Skeletal muscle cell (primary cell): ENCODE measurements around the gene BFAR.
A peak's percentile ranks its signal among the peaks of the same experiment; 100 is the strongest.
"Not testable (repeated sequence)": the region's sequence is repeated elsewhere in the genome, so short reads cannot be mapped to it uniquely, and the experiment has no call there.

ENCODE experiments used
- DNase-seq: peaks from one replicate; pipeline ENCODE4 v3.0.0-alpha.2; 2010; ENCODE audit warnings: low read depth
- H3K4me3 ChIP-seq: 2 replicates; pipeline ENCODE4 v1.5.1; 2011; ENCODE audit warnings: low read depth, mild to moderate bottlenecking, control low read depth, low read length, moderate library complexity

Gene BFAR

GRCh38 chr16:14632693-14633569 lies at the start of gene BFAR:
Gene BFAR, plus strand, starts transcription at chr16:14632951. Its CDS starts 11,396 bp downstream, at chr16:14644347.
- peak within 1 kb of the TSS; percentile 96 for H3K4me3 ChIP-seq
- peak; percentile 84 for DNase-seq

- DNase-seq: no peak
- no peak overlapping the region for H3K4me3 ChIP-seq
Observed at GRCh38 chr16:14585287-14585686, 47.5 kb upstream of the BFAR start.

DNA sequence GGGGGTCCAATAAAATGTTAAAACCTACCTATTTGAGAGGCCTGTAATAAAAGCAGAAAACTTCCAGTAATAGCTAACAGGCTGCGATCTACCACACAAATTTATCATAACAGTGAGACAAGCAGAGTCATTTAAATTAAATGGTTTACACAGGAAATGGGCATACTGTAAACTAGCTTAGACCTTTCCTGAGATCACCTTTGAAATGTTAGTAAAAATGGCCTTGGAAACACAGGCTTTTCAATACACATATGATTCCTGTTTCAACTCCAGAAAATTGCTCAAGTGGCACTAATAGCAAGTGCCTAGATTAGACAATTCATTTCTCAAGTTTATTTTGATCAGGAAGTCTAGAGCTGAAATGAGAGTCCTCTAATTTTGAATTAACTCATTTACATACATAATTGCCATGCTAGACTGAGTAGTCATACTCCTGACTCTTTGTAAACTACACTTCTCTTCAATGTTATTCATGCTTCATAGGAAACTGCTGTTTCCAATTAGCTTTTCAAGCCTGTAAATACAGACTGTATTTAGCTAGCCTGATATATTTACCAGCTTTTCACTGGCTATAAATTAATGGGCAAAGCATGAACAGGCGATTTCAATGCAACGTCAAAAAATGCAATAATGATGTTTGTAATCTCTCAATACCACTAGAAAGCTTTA lies 46.0 kb upstream of the BFAR start:
- no peak overlapping the region for H3K4me3 ChIP-seq
- no peak for DNase-seq

- DNase-seq: peak; percentile 2
- no peak overlapping the region for H3K4me3 ChIP-seq
Observed at GRCh38 chr16:14600164-14600563, 32.6 kb upstream of the BFAR start.

DNA sequence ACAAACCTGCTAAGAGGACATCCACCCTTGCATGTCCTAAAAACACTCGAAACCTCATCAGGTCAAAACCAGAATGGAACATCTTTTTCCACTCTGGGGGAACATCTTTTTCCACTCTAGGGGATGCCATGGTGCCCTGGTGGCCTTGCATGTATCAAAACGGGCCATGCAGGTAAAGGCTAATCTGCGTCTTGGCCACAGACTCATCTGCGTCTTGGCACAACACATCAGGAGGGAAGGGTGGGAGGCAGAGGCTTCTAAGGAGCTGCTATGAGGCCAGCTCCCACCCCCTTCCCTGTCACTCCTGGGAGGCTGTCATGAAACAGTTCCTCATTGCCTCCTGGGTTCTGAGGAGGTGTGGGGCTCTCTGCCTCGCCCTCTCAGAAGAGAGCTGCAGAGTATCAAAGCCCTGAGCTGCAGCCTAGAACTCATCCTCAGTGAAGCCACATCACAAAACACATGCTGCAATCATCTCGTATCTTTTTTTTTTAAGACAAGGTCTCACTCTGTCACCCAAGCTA lies 30.2 kb upstream of the BFAR start:
- no peak for DNase-seq
- H3K4me3 ChIP-seq: no peak overlapping the region

DNA sequence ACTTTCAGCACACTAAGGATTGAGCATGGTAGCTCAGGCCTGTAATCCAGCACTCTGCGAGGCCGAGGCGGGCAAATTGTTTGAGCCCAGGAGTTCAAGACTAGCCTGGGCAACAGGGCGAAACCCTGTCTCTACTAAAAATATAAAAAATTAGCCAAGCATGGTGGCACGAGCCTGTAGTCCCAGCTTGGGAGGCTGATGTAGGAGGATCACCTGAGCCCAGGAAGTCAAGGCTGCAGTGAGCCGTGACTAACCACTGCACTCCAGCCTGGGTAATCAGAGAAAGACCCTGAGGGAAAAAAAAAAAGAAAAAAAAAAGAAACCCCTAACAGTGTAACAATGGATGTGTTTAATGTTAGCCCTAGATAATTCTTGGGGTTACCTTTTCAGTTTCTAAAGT lies 26.6 kb upstream of the BFAR start:
- H3K4me3 ChIP-seq: no peak overlapping the region
- no peak for DNase-seq

DNA sequence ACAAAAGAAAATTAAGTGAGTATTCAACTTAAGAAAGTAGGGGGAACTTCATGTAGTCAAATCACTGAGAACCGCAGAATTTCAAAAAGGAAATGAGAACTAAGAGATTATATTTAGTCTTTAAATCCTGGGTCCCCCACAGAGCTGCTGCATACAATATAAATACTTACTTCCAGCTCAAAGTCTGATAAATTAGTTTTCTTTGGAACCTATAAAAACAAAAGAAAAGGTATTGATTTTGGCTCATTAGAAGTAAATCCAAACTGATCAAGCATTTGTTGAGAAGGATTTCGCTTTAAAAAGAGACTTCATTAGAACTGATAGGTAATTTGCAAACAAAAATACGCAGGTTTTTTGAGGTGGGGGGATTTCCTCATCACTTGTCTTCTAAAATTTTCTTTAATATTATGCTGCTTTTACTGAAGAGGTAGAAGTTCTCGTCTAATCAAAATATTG lies 24.6 kb upstream of the BFAR start:
- DNase-seq: no peak
- H3K4me3 ChIP-seq: no peak overlapping the region

- DNase-seq: no peak
Observed at GRCh38 chr16:14608604-14609003, 24.1 kb upstream of the BFAR start.

DNA sequence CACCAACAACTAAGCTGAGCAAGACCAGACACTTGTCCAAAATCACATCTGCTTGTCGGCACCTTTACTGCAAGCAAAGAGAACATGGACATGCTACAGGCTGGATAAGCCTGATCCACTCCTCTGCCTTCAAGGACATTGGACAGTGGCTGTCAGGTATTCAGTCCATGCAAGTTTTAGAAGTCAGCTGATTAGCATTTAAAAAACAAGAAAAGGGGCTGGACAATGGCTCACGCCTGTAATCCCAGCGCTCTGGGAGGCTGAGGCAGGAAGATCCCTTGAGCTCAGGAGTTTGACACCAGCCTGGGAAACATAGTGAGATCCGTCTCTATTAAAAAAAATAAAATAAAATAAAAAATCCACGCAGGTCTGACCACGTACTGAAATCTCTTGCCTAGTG lies 23.0 kb upstream of the BFAR start:
- no peak for DNase-seq

More at GRCh38 chr16:14608604-14609003, 24.1 kb upstream of the BFAR start:
- H3K4me3 ChIP-seq: no peak overlapping the region

DNA sequence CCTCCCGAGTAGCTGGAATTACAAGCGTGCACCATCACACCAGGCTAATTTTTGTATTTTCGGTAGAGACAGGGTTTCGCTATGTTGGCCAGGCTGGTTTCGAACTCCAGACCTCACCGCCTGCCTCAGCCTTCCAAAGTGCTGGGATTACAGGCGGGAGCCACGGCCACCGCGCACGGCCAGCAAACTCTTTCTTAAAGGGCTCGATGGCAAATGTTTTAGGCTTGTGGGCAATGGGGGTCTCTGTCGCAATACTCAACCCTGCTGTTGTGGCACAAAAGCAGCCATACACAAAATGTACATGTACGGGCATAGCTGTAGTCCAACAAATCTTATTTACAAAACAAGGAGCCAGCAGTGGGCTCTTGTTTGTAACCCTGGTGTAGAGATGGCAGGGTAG lies 21.1 kb upstream of the BFAR start:
- H3K4me3 ChIP-seq: no peak overlapping the region
- no peak for DNase-seq

More for the DNA sequence above, 23.0 kb upstream of the BFAR start:
- no peak overlapping the region for H3K4me3 ChIP-seq

GRCh38 chr16:14613991-14614390 lies 18.8 kb upstream of the BFAR start:
- no peak overlapping the region for H3K4me3 ChIP-seq
- DNase-seq: no peak

DNA sequence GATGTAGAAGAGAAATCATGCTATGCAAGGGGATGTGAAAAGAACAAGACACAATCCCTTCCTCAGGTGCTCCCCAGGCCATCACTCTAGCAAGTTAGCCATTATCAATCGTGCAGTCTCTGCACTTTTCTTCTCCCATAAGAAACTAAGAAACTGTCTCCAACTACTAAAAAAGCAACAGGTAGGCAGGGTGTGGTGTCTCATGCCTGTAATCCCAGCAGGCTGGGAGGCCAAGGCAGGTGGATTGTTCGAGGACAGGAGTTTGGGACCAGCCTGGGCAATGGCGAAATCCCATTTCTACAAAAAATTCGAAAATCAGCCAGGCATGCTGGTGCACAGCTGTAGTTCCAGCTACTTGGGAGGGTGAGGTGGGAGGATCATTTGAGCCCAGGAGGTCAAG lies 16.5 kb upstream of the BFAR start:
- H3K4me3 ChIP-seq: no peak overlapping the region
- no peak for DNase-seq

GRCh38 chr16:14618566-14618965 lies 14.2 kb upstream of the BFAR start:
- H3K4me3 ChIP-seq: no peak overlapping the region
- no peak for DNase-seq

- H3K4me3 ChIP-seq: no peak overlapping the region
- no peak for DNase-seq
Observed at GRCh38 chr16:14627078-14627477, 5.7 kb upstream of the BFAR start.

GRCh38 chr16:14628806-14629611 lies 3.7 kb upstream of the BFAR start:
- H3K4me3 ChIP-seq: peak overlapping the region; percentile 96
- no peak for DNase-seq

DNA sequence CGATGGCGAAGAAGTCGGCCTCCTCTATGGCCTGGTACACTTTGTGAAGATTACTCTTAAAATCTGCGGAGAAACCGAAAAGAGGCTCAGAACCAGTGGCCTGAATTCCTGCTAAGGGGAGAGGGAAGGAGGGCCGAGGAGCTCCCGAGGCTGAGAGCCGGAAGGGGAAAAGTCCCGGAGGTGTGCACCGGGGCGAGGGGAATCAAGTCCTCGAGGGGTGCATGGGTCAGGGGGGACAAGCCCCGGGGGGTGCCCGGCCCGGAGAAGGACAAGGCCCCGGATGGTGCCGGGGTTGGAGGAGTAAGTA lies 3.2 kb upstream of the BFAR start:
- H3K4me3 ChIP-seq: peak overlapping the region; percentile 96
- DNase-seq: no peak

DNA sequence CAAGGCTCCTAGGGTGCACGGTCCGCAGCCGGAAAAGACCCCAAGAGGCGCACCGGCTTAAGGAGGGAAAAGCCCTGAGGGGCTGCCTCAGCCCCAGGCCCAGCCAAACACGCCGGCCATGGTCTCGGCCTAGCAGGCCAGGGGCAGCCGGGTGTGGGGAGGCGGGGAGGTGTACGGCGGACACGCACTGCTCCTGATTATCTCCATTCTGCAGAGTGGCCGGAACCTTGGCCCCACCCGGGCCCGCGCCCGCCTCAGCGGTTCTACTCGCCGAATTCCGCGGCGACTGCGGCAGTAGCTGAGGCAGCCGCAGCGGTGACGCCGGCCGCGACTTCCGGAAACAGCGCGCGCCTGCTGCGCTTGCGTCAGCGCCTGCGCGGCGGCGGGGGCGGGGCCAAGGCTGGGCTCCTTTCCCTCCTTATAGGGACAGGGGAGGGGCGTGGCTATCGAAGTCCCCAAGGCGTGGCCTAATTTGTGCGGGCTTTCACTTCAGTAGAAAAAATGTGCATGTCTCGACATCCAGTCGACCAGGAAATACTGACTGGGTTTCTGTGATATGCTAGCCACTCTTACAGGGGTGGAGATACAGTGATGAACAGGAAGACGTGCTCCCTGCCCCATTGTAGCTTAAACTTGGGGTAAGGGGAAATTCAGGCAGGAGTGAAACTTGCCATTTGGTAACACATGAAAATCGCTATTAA lies 2.7 kb upstream of the BFAR start, which contains the start of gene PARN:
Gene PARN, minus strand, starts transcription at position 342 of the 701 bp plus-strand sequence. Its CDS starts 135 bp downstream, at position 207.
- H3K4me3 ChIP-seq: peak within 1 kb of the TSS; percentile 96

DNA sequence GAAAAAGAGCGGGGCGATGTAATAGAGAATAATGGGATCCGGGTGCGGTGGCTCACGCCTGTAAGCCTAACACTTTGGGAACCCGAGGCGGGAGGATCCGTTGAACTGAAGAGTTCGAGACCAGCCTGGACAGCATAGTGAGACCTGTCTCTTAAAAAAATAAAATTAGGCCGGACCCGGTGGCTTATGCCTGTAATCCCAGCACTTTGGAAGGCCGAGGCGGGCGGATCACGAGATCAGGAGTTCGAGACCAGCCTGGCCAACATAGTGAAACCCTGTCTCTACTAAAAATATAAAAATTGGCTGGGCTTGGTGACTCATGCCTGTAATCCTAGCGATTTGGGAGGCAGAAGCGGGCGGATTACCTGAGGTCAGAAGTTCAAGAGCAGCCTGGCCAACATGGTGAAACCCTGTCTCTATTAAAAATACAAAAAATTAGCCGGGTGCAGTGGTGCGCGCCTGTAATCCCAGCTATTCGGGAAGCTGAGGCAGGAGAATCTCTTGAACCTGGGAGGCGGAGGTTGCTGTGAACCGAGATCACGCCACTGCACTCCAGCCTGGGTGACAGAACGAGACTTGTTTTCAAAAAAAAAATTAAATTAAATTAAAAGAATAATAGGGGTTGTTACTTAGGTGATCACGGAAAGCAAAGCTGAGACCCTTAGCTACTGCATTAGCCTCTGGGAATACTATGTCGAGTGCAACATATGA lies 2.0 kb upstream of the BFAR start:
- DNase-seq: not testable (repeated sequence)
- peak overlapping the region; percentile 96 for H3K4me3 ChIP-seq

More for the DNA sequence above, 2.7 kb upstream of the BFAR start, which contains the start of gene PARN:
- peak; percentile 84 for DNase-seq

DNA sequence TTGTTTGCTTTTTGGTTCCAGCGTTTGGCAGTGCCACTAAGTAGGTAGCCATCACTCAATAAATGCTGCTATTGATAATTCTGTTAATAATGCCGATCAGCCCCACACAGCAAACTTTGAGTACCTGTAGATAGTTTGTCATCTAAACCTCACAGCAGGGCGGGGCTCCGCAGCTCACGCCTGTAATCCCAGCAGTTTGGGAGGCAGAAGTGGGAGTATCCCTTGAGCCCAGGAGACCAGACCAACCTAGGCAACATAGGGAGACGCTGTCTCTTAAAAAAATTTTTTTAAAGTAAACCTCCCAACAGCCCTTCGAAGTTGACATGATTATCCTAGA lies 1.6 kb downstream of the BFAR start:
- peak overlapping the region; percentile 96 for H3K4me3 ChIP-seq
- no peak for DNase-seq
